ENCODE results near the gene HSPA6.

Gene HSPA6

GRCh38 chr1:161492827-161493226, 31.5 kb upstream of the HSPA6 start:
- TF ChIP-seq CTCF (IDR thresholded peaks at IDR 0.05; ENCODE audit: borderline replicate concordance, extremely low read depth, low read length, poor library complexity, severe bottlenecking) = no peak
- TF ChIP-seq EZH2 (IDR thresholded peaks at IDR 0.05; ENCODE audit: borderline replicate concordance, low read depth, low read length, severe bottlenecking) = no peak
- no peak overlapping the region for H3K27ac ChIP-seq (ENCODE audit: low read length)
- no peaks in the 10 kb centered on the region for H3K79me2 ChIP-seq (ENCODE audit: insufficient read depth, low read length)
- no peaks in the 10 kb centered on the region for H3K36me3 ChIP-seq (ENCODE audit: insufficient read depth, low read length)
- ATAC-seq (ENCODE audit: insufficient read depth, low read depth) (no peak), DNase-seq (no peak)
- H3K9me3 ChIP-seq (ENCODE audit: insufficient read depth, low read length, severe bottlenecking) = no peaks in the 10 kb centered on the region
- no peak overlapping the region for H3K4me3 ChIP-seq (ENCODE audit: low read depth in 1 of 2, low read length in 2 of 2)
- peaks cover 42% of the 10 kb centered on the region for H3K27me3 ChIP-seq (ENCODE audit: insufficient read depth, low read length, poor library complexity)
- H3K9ac ChIP-seq (ENCODE audit: low read depth, low read length) = no peak overlapping the region
- no peaks in the 10 kb centered on the region for H3K4me1 ChIP-seq (ENCODE audit: insufficient read depth, low read length)
- no peaks in the 10 kb centered on the region for H4K20me1 ChIP-seq (ENCODE audit: insufficient read depth, low read length)
- H3K4me2 ChIP-seq (ENCODE audit: insufficient read depth, low read length) = no peak overlapping the region
- H2AFZ ChIP-seq (ENCODE audit: low read depth, low read length) = no peak overlapping the region

DNA sequence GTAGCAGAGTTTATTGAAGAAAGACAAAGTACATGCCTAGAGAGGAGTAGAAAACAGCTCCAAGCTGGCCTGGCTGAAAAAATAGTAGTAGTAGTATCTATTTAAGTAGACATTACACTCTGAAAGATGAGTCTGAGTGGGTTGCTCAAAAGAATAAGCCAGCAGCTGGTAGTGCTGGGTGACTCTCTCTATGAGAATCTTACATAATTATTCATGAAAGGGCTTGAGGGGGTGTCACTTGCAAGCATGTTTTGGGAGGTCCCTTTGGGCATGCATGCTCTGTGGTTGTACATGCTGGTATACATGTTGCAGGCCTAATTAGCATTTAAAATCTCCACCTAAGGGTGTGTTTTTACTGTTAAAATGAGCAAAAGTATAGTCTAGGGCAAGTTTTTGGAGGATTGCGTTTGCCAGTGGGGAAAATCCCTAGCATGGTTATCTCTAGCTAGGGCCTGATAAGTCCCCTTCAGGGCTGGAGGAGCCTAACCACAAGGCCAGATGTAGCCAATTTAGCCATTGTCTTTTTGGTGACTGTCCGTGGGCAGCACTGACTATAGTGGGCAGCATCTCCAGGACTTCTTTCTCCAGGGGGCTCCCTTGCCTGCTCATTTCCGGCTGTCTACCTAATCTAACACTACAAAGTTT, 30.1 kb upstream of the HSPA6 start:
- Histone ChIP-seq H3K4me1 (ENCODE audit: insufficient read depth, low read length) (no peaks in the 10 kb centered on the region), H3K27ac (ENCODE audit: low read length) (no peak overlapping the region), H3K79me2 (ENCODE audit: insufficient read depth, low read length) (no peaks in the 10 kb centered on the region), H3K9me3 (ENCODE audit: insufficient read depth, low read length, severe bottlenecking) (no peaks in the 10 kb centered on the region), H3K4me3 (ENCODE audit: low read depth in 1 of 2, low read length in 2 of 2) (no peak overlapping the region), H3K27me3 (ENCODE audit: insufficient read depth, low read length, poor library complexity) (peaks cover 34% of the 10 kb centered on the region), H3K9ac (ENCODE audit: low read depth, low read length) (no peak overlapping the region), H2AFZ (ENCODE audit: low read depth, low read length) (no peak overlapping the region), H3K36me3 (ENCODE audit: insufficient read depth, low read length) (no peaks in the 10 kb centered on the region), H3K4me2 (ENCODE audit: insufficient read depth, low read length) (no peak overlapping the region), H4K20me1 (ENCODE audit: insufficient read depth, low read length) (no peaks in the 10 kb centered on the region)
- no peak for TF ChIP-seq EZH2 (IDR thresholded peaks at IDR 0.05; ENCODE audit: borderline replicate concordance, low read depth, low read length, severe bottlenecking)
- ATAC-seq (ENCODE audit: insufficient read depth, low read depth) (no peak), DNase-seq (no peak)

DNA sequence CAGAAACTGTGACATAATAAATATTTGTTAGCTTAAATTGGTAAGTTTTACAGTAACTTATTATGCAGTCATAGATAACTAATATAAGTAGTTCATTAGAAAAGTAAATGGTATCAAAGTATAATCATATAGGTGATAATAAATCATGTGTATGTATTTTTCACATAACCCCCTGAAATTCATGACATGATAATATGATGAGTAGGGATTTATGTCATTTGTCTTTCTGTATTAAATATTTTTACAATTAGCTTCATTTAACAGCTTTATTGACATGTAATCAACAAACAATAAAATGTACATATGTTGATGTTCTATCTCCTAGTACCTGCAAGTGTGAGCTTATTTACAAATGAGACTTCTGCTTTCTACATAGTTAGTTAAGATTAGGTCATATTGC, 28.9 kb upstream of the HSPA6 start:
- Histone ChIP-seq H3K4me2 (ENCODE audit: insufficient read depth, low read length) (no peak overlapping the region), H4K20me1 (ENCODE audit: insufficient read depth, low read length) (no peaks in the 10 kb centered on the region), H2AFZ (ENCODE audit: low read depth, low read length) (no peak overlapping the region), H3K27me3 (ENCODE audit: insufficient read depth, low read length, poor library complexity) (peaks cover 35% of the 10 kb centered on the region), H3K9ac (ENCODE audit: low read depth, low read length) (no peak overlapping the region), H3K4me1 (ENCODE audit: insufficient read depth, low read length) (no peaks in the 10 kb centered on the region), H3K9me3 (ENCODE audit: insufficient read depth, low read length, severe bottlenecking) (no peaks in the 10 kb centered on the region), H3K36me3 (ENCODE audit: insufficient read depth, low read length) (no peaks in the 10 kb centered on the region), H3K79me2 (ENCODE audit: insufficient read depth, low read length) (no peaks in the 10 kb centered on the region), H3K27ac (ENCODE audit: low read length) (no peak overlapping the region), H3K4me3 (ENCODE audit: low read depth in 1 of 2, low read length in 2 of 2) (no peak overlapping the region)
- DNase-seq (no peak), ATAC-seq (ENCODE audit: insufficient read depth, low read depth) (no peak)
- TF ChIP-seq CTCF (IDR thresholded peaks at IDR 0.05; ENCODE audit: borderline replicate concordance, extremely low read depth, low read length, poor library complexity, severe bottlenecking) (no peak), EZH2 (IDR thresholded peaks at IDR 0.05; ENCODE audit: borderline replicate concordance, low read depth, low read length, severe bottlenecking) (no peak)

DNA sequence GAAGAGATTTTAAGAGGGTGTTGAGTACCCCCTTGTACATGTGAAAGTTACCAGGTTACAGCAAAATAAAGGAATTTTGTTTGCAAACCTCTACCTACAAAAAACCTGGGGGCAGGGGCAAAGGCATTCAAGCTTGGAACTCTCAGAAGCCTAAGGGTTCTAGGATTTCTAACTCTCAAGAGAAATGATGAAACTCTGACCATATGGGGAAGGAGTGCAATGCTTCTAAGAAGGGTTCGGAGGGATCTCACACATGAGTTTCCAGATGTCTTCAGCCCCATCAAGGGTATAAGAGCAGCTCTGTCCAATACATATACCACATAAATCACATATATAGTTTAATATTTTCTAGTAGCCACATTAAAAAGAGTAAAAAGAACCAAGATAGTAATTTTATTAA, 26.4 kb upstream of the HSPA6 start:
- Histone ChIP-seq H3K9ac (ENCODE audit: low read depth, low read length) (no peak overlapping the region), H3K9me3 (ENCODE audit: insufficient read depth, low read length, severe bottlenecking) (no peaks in the 10 kb centered on the region), H3K27ac (ENCODE audit: low read length) (no peak overlapping the region), H3K4me2 (ENCODE audit: insufficient read depth, low read length) (no peak overlapping the region), H3K79me2 (ENCODE audit: insufficient read depth, low read length) (no peaks in the 10 kb centered on the region), H4K20me1 (ENCODE audit: insufficient read depth, low read length) (no peaks in the 10 kb centered on the region), H2AFZ (ENCODE audit: low read depth, low read length) (no peak overlapping the region), H3K4me1 (ENCODE audit: insufficient read depth, low read length) (no peaks in the 10 kb centered on the region), H3K4me3 (ENCODE audit: low read depth in 1 of 2, low read length in 2 of 2) (no peak overlapping the region), H3K36me3 (ENCODE audit: insufficient read depth, low read length) (no peaks in the 10 kb centered on the region), H3K27me3 (ENCODE audit: insufficient read depth, low read length, poor library complexity) (peaks cover 32% of the 10 kb centered on the region)
- TF ChIP-seq EZH2 (IDR thresholded peaks at IDR 0.05; ENCODE audit: borderline replicate concordance, low read depth, low read length, severe bottlenecking) (no peak), CTCF (IDR thresholded peaks at IDR 0.05; ENCODE audit: borderline replicate concordance, extremely low read depth, low read length, poor library complexity, severe bottlenecking) (no peak)
- ATAC-seq (ENCODE audit: insufficient read depth, low read depth) = no peak
- DNase-seq = no peak

All from DND-41 (cell line).